Lung (tissue), 12 donors: ENCODE results near the gene CAPN5. TPM values are rescaled to one million over a fixed set of nuclear protein-coding genes. Genes with fewer than 3 reads are reported as not detected.

ENCODE experiments used
- ATAC-seq: fragments of 200-7000 bp; cut with Tn5 transposase; one replicate; pipeline ENCODE4 v1.9.1; 2020; ENCODE audit warnings: moderate number of reproducible peaks; ENCODE audit not compliant: insufficient read depth, low FRiP score
- DNase-seq, 3 donors: peaks; one replicate each; pipeline ENCODE4 v3.0.0-alpha.2; 2013 to 2017
- H3K27ac ChIP-seq, 2 donors: one replicate each; pipeline ENCODE4 v1.5.1; 2013; ENCODE audit warnings: mild to moderate bottlenecking in 2 of 2, moderate library complexity in 2 of 2, control low read depth in 1 of 2, inconsistent platforms in 1 of 2, low read depth in 1 of 2, low read length in 1 of 2
- H3K27me3 ChIP-seq, 3 donors: one replicate each; pipeline ENCODE4 v1.5.1; 2013; ENCODE audit warnings: low read length in 2 of 3; ENCODE audit not compliant: control insufficient read depth in 3 of 3, insufficient read depth in 3 of 3
- H3K36me3 ChIP-seq, 4 donors: one replicate each; pipeline ENCODE4 v1.5.1; 2013; ENCODE audit warnings: low read length in 4 of 4, mild to moderate bottlenecking in 1 of 4, moderate library complexity in 1 of 4; ENCODE audit not compliant: control insufficient read depth in 4 of 4, insufficient read depth in 4 of 4
- H3K4me1 ChIP-seq, 5 donors: one replicate each; pipeline ENCODE4 v1.5.1; 2013; ENCODE audit warnings: low read length in 5 of 5, mild to moderate bottlenecking in 2 of 5, moderate library complexity in 1 of 5; ENCODE audit not compliant: control insufficient read depth in 5 of 5, insufficient read depth in 5 of 5
- H3K4me3 ChIP-seq: one replicate; pipeline ENCODE4 v1.5.1; 2013; ENCODE audit warnings: mild to moderate bottlenecking, control low read depth, moderate library complexity
- H3K9ac ChIP-seq, 2 donors: one replicate each; pipeline ENCODE4 v1.5.1; 2013; ENCODE audit warnings: low read length in 2 of 2, control low read depth in 1 of 2; ENCODE audit not compliant: insufficient read depth in 1 of 2
- H3K9me3 ChIP-seq, 4 donors: one replicate each; pipeline ENCODE4 v1.5.1; 2013; ENCODE audit warnings: low read length in 3 of 4, mild to moderate bottlenecking in 1 of 4, moderate library complexity in 1 of 4; ENCODE audit not compliant: control insufficient read depth in 4 of 4, insufficient read depth in 3 of 4
- WGBS, 2 donors: extraction: QIAGEN DNeasy Blood & Tissue Kit; methylation state at CpG; one replicate each; pipeline ENCODE4 v1.1.7; 2013; 5-methylcytosine and 5-hydroxymethylcytosine counted together
- polyA plus RNA-seq, 2 donors: library from polyadenylated mRNA; stranded (reverse); fragments of 200-250 nt; gene quantifications; one replicate each; pipeline ENCODE4 v1.2.1, GENCODE V29; 2013
- total RNA-seq, 2 donors: library from RNA; depleted of rRNA in 1 of 2; stranded (reverse); fragments of >200 nt in 1 of 2; gene quantifications; one replicate each; pipeline ENCODE4 v1.2.1, GENCODE V29; 2014 to 2021
- TF ChIP-seq, protein P1 (sequence below): IDR thresholded peaks from 2 replicates; pipeline ENCODE4 v1.5.1; 2012; ENCODE audit warnings: mild to moderate bottlenecking; ENCODE audit errors: control extremely low read depth, extremely low read depth
- donor health status: control.
- donor health status: control.
- donor health status: Bipolar disorder and iron deficiency.
- donor health status: healthy.
- donor health status: DM: yes; HTN: yes; CAD: no.

CAPN5 gene
- total and polyA plus RNA-seq, 4 donors, result 3.0 to 16.1 (median 9.4) TPM

DNA sequence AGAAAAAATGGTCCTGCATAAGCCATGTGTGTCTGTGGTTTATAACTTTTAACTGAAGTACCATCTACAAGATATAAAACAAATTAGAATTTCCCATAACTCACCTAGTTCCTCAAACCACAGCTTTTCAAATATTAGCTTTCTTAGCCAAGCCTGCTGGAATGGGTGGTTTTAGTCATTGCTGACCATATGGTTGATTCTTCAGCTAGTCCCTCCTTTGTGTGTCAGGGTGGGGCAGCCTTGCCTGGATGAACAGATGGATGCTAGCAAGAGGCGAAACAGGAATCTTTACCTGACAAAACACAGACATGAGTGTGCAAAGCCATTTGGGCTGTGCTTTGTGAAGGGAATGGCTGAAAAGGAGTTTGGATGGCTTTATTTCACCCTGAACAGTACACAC, 39.5 kb upstream of the CAPN5 start:
- H3K36me3 ChIP-seq, result no peaks in the 10 kb centered on the region
- H3K27ac ChIP-seq, result no peak overlapping the region
- DNase-seq (no peak), ATAC-seq (peak; percentile 27)
- H3K4me3 ChIP-seq, result no peak overlapping the region
- H3K9ac ChIP-seq, result no peak overlapping the region
- peaks cover 0 to 2% (median 0%) of the 10 kb centered on the region in 5 donors for H3K4me1 ChIP-seq
- peaks cover 0 to 2% (median 0%) of the 10 kb centered on the region in 4 donors for H3K9me3 ChIP-seq
- TF ChIP-seq, protein P1, sequence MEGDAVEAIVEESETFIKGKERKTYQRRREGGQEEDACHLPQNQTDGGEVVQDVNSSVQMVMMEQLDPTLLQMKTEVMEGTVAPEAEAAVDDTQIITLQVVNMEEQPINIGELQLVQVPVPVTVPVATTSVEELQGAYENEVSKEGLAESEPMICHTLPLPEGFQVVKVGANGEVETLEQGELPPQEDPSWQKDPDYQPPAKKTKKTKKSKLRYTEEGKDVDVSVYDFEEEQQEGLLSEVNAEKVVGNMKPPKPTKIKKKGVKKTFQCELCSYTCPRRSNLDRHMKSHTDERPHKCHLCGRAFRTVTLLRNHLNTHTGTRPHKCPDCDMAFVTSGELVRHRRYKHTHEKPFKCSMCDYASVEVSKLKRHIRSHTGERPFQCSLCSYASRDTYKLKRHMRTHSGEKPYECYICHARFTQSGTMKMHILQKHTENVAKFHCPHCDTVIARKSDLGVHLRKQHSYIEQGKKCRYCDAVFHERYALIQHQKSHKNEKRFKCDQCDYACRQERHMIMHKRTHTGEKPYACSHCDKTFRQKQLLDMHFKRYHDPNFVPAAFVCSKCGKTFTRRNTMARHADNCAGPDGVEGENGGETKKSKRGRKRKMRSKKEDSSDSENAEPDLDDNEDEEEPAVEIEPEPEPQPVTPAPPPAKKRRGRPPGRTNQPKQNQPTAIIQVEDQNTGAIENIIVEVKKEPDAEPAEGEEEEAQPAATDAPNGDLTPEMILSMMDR, result no peak
- no peaks in the 10 kb centered on the region for H3K27me3 ChIP-seq
- 81 to 100% methylated on average over 1 of the region's 1 CpG for WGBS, 2 donors

DNA sequence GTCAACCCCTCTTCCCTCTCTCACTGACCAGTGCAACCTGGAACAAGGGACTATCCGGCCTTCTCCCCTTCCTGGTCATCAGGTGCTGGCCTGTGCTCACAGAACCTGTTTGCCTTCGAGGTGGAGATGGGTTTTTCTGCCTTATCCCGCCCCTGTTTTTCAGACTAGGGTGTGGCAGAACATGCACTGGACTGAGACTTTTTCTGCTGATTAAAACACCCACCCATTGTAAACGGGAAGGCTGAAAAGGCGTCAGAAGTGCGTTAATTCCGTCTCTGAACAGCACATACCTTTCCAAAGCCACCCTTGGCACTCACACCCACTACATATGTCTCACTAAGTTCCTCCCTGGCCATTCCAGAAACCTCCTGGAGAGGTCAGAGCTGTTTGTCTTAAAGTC, 36.9 kb upstream of the CAPN5 start:
- no peak for ATAC-seq
- H3K9ac ChIP-seq, result peak overlapping the region in 1 of 2 donors; percentile 28

DNA sequence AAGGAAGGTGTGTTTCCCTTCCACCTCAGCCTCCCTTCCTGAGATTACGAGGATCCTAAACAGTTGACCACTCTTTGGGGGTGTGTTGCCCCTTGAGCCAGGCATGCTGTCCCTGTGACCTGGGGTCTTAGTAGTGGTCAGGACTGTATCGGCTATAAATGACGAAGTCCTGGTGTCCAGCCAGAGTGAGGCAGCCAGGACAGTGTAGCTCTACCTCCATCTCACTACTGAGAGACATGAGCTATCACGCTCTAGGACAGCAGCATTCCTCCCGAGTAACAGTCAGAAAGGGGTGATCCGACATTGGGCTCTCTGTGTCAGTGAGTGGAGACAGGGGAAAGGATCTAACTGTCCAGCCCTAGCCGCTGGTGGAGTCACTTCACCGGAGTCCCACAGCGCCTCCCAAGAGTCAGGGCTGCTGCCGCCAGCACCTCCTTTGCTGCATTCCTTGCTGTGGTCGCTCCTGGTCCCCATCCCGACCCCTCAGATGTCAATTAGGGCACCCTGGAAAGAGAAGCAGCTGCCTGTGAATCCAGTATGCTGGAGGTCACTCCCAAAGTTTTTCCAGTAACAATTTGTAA, 35.8 kb upstream of the CAPN5 start:
- no peaks in the 10 kb centered on the region for H3K36me3 ChIP-seq
- no peak overlapping the region for H3K9ac ChIP-seq
- no peak overlapping the region for H3K27ac ChIP-seq
- 80 to 83% methylated on average over 12 of the region's 12 CpGs for WGBS, 2 donors
- ATAC-seq, result no peak
- no peaks in the 10 kb centered on the region for H3K27me3 ChIP-seq
- H3K4me1 ChIP-seq, result peaks cover 0 to 6% (median 0%) of the 10 kb centered on the region in 5 donors
- no peak overlapping the region for H3K4me3 ChIP-seq
- no peak for DNase-seq
- TF ChIP-seq, protein P1, result no peak
- H3K9me3 ChIP-seq, result peaks cover 0 to 2% (median 0%) of the 10 kb centered on the region in 4 donors

More for the DNA sequence above, 36.9 kb upstream of the CAPN5 start:
- TF ChIP-seq, protein P1, result no peak
- no peaks in the 10 kb centered on the region for H3K27me3 ChIP-seq
- no peaks in the 10 kb centered on the region for H3K36me3 ChIP-seq
- H3K9me3 ChIP-seq, result peaks cover 0 to 2% (median 0%) of the 10 kb centered on the region in 4 donors
- peaks cover 0 to 6% (median 0%) of the 10 kb centered on the region in 5 donors for H3K4me1 ChIP-seq
- no peak overlapping the region for H3K27ac ChIP-seq
- DNase-seq, result no peak
- no peak overlapping the region for H3K4me3 ChIP-seq
- 56 to 88% methylated on average over 7 of the region's 7 CpGs for WGBS, 2 donors

DNA sequence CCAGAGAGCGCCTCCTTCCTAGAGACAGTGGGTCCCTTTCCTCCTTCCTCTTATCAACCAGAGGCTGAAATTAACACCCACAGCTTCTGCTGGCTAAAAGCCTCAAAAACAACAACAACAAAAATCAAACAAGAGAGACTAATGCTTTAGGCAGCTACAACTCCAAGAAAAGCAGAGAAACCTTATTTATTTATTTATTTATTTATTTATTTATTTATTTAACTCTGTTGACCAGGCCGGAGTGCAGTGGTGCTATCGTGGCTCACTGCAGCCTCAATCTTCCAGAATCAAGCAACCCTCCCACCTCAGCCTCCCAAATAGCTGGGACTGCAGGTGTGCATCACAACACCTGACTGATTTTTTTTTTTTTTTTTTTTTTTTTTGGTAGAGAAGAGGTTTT, 35.2 kb upstream of the CAPN5 start:
- Histone ChIP-seq H3K4me3 (no peak overlapping the region), H3K9ac (no peak overlapping the region), H3K27ac (no peak overlapping the region), H3K4me1 (peaks cover 0 to 6% (median 0%) of the 10 kb centered on the region in 5 donors), H3K9me3 (peaks cover 0 to 2% (median 0%) of the 10 kb centered on the region in 4 donors), H3K36me3 (no peaks in the 10 kb centered on the region), H3K27me3 (no peaks in the 10 kb centered on the region)
- DNase-seq (no peak), ATAC-seq (no peak)
- TF ChIP-seq, protein P1, result no peak
- 84 to 94% methylated on average over 3 of the region's 3 CpGs for WGBS, 2 donors
